Ishikawa (cell line): ENCODE results near the gene PTGFRN.
A peak's percentile ranks its signal among the peaks of the same experiment; 100 is the strongest.

Experiments used
- CEBPB ChIP-seq: IDR thresholded peaks from 2 replicates; pipeline ENCODE4 v1.6.1; 2012
- CREB1 ChIP-seq: IDR thresholded peaks from 2 replicates; pipeline ENCODE4 v1.6.1; 2012; ENCODE audit warnings: low read depth
- EGR1 ChIP-seq: IDR thresholded peaks from 2 replicates; pipeline ENCODE4 v1.6.1; 2012
- EP300 ChIP-seq: IDR thresholded peaks from 2 replicates; pipeline ENCODE4 v1.6.1; 2012; ENCODE audit warnings: borderline replicate concordance
- FOXM1 ChIP-seq: IDR thresholded peaks from 2 replicates; pipeline ENCODE4 v1.6.1; 2012; ENCODE audit warnings: low read depth, borderline replicate concordance
- NFIC ChIP-seq: IDR thresholded peaks from 2 replicates; pipeline ENCODE4 v1.6.1; 2012
- RAD21 ChIP-seq: IDR thresholded peaks from 2 replicates; pipeline ENCODE4 v1.6.1; 2012; ENCODE audit warnings: low read depth
- TAF1 ChIP-seq: IDR thresholded peaks from 2 replicates; pipeline ENCODE4 v1.6.1; 2012; ENCODE audit warnings: low read depth, mild to moderate bottlenecking
- TCF12 ChIP-seq: IDR thresholded peaks from 2 replicates; pipeline ENCODE4 v1.6.1; 2012; ENCODE audit warnings: low read depth
- TEAD4 ChIP-seq: IDR thresholded peaks from 2 replicates; pipeline ENCODE4 v1.6.1; 2012
- YY1 ChIP-seq: IDR thresholded peaks from 2 replicates; pipeline ENCODE4 v1.6.1; 2012; ENCODE audit warnings: low read depth
- ZBTB7A ChIP-seq: IDR thresholded peaks from 2 replicates; pipeline ENCODE4 v1.6.1; 2012; ENCODE audit warnings: low read depth
- TF ChIP-seq, protein P1 (sequence below): IDR thresholded peaks from 2 replicates; pipeline ENCODE4 v1.6.1; 2012
- TF ChIP-seq, protein P2 (sequence below): IDR thresholded peaks from 2 replicates; pipeline ENCODE4 v1.6.1; 2012; ENCODE audit warnings: low read depth, mild to moderate bottlenecking
- TF ChIP-seq, protein P3 (sequence below): IDR thresholded peaks from 2 replicates; pipeline ENCODE4 v1.6.1; 2012

PTGFRN gene

DNA sequence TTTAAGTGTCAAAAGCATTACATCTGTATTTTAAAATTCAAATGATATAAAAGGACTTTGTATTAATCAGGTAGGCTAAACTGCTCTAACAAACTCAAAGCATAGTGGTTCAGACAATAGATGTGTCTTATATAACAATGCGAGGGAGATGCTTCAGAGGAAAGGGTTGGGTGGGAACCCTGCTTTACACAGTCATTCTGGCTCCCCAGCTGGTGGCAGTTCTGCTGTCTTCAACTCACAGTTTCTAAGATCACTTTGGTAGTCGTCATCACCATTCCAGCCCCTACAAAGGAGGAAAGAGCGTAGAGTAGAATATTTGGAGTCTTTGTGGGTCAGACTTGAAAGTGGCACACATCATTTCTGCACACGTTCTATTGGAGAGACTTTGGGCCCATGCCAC is 4.2 kb downstream of the PTGFRN start:
- TF ChIP-seq EP300 (no peak), NFIC (no peak)

DNA sequence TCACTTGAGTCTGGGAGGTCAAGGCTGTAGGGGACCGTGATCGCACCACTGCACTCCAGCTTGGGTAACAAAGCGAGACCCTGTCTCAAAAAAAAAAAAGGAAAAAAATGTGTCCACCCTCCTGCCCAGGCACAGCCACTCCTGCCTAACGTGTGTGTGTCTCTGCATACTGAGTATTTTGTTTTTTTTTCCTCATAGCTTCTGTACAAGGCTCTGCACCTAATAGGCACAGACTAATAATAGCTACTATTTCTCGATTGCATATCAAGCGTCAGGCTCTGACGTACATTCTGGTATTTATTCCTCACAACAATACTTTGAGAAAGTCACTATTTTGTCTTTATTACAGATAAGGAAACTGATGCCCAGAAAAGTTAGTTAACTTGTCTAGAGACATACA is 5.0 kb downstream of the PTGFRN start:
- no peak for TF ChIP-seq CREB1
- no peak for TF ChIP-seq CEBPB
- no peak for TF ChIP-seq TEAD4
- no peak for TF ChIP-seq TCF12
- TF ChIP-seq, protein P1, sequence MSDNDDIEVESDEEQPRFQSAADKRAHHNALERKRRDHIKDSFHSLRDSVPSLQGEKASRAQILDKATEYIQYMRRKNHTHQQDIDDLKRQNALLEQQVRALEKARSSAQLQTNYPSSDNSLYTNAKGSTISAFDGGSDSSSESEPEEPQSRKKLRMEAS: no peak

DNA sequence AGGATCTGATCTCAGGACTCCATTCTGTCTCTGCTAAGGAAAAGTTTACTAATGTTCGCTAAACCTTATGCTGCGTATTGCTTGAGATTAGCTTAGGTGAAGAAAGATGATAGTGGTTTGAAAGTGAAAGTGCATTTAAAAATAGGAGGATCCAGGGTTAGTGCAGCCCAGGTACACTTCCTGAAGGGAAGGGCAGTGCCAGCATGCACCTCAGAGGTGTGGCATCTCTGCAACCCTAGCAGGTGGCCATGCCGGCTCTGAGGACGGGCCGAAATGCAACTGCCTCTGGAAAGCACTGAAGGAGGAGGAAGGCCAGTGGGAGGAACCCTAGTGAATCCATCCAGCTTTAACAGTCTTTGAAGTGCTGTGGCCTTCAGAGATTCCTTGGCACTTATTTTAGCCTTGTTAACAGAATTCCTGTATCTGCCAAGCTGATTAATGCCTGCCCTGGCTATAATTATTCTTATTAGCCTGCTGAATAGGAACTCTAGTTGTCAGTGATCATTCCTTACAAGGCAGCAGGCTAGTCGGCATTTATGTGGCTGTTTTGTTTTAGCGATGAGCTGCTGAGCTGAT is 5.5 kb downstream of the PTGFRN start:
- TF ChIP-seq, protein P1: peak; percentile 40; the same call in 1 of the 2 replicates
- TF ChIP-seq CREB1: no peak
- no peak for TF ChIP-seq TAF1
- TF ChIP-seq EP300: no peak

DNA sequence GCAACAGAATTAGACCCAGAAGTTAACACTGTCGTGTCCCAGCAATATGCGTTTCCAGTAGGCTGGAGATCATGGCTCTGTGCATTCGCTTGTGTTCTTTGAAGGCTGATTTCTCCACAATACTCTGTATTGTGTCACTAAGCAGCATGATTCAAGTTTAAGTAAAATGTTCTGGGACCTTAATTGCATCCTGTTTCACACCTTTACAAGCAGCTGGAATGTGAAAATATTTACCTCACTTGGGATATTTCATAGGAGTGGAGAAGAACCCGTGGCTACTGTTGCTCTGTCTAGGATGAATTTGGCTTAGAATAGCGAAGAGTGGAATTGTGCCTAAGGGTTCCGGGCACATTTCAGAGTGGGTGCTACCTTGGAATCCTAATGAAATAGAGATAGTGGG is 6.3 kb downstream of the PTGFRN start:
- TF ChIP-seq, protein P2, sequence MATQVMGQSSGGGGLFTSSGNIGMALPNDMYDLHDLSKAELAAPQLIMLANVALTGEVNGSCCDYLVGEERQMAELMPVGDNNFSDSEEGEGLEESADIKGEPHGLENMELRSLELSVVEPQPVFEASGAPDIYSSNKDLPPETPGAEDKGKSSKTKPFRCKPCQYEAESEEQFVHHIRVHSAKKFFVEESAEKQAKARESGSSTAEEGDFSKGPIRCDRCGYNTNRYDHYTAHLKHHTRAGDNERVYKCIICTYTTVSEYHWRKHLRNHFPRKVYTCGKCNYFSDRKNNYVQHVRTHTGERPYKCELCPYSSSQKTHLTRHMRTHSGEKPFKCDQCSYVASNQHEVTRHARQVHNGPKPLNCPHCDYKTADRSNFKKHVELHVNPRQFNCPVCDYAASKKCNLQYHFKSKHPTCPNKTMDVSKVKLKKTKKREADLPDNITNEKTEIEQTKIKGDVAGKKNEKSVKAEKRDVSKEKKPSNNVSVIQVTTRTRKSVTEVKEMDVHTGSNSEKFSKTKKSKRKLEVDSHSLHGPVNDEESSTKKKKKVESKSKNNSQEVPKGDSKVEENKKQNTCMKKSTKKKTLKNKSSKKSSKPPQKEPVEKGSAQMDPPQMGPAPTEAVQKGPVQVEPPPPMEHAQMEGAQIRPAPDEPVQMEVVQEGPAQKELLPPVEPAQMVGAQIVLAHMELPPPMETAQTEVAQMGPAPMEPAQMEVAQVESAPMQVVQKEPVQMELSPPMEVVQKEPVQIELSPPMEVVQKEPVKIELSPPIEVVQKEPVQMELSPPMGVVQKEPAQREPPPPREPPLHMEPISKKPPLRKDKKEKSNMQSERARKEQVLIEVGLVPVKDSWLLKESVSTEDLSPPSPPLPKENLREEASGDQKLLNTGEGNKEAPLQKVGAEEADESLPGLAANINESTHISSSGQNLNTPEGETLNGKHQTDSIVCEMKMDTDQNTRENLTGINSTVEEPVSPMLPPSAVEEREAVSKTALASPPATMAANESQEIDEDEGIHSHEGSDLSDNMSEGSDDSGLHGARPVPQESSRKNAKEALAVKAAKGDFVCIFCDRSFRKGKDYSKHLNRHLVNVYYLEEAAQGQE: no peak
- peak; percentile 53 for TF ChIP-seq TEAD4
- TF ChIP-seq EP300: peak; percentile 20; the same call in 1 of the 2 replicates
- 0 out of 2 replicates have a peak, but pooled peaks have one; percentile 13 for TF ChIP-seq CEBPB

DNA sequence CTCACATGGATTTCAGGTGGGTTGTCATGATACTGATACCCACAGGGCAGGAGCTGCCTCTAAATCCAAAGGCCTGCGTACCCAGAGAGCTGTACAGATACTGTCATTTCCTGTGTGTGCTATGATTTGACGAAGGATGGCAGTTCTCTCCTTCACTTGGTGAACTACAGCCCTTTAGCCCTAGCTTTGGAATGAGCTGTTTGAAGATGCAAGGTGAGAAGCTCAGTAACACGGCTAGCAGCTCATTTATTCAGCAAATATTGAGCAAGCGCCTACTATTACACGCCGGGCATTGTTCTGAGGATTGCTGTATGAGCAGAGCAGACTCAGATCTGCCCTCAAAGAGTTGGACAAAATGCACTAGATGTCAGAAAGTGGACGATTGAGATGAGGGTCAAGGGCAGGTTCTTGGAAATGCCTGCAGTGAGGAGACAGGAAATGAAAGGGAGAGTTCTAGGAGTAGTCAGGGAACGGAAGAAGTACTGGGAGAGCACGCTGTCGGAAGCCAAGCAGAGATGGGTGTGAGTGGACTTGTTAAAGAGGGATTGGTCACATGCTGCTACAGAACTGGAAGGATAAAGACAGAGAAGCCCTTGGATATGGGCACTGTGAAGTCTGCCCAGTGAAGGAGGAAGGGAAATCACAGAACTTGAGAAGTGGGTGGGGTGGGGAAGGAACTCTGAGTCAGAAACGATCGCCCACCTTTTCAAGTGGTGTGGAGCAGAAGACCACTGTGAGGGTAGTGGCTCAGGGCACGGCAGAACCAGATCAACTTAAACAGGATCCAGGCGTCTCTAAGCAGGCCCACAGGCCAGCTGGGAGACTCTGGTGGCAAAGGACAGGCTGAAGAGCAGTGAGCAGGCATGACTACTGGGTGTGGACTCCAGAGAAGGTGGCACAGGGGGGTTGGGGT is 7.1 kb downstream of the PTGFRN start:
- no peak for TF ChIP-seq CREB1
- no peak for TF ChIP-seq RAD21
- no peak for TF ChIP-seq CEBPB
- TF ChIP-seq TEAD4: no peak
- TF ChIP-seq, protein P3, sequence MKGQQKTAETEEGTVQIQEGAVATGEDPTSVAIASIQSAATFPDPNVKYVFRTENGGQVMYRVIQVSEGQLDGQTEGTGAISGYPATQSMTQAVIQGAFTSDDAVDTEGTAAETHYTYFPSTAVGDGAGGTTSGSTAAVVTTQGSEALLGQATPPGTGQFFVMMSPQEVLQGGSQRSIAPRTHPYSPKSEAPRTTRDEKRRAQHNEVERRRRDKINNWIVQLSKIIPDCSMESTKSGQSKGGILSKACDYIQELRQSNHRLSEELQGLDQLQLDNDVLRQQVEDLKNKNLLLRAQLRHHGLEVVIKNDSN: no peak
- TF ChIP-seq NFIC: no peak
- no peak for TF ChIP-seq ZBTB7A

DNA sequence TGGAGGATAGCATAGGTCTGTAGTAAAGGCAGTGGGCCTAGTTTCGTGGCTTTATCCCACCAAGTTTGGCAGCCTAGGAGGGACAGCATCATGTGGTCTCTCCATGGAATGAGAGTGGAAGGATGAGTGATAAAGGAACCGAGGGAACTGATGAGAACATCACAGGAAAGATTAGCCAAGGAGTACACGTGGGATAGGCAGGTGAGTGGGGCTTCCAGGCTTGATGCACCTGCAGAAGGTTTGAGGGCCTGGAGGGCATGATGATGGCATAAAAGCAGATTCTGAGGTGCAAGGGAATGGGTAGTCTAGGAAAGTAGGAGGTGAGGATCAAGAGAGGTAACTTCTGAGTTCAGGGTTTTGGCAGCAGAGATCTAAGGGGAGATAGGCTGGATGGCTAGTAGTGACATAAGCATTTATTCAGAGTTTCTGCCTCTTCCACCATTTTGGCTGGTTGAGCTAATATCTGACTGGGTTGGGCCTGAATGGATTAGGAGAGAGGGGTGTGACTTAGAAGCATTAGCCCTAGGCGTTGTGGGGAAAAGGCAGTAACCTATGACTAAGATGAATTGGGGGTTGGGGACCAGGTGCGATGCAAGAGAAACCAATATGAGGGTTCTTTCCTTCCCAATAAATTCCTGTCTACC is 9.1 kb downstream of the PTGFRN start:
- TF ChIP-seq, protein P2: no peak
- TF ChIP-seq TAF1 (no peak), EP300 (no peak), EGR1 (no peak), RAD21 (no peak), TCF12 (no peak), FOXM1 (no peak), NFIC (no peak), CREB1 (no peak), YY1 (no peak)
- TF ChIP-seq, protein P1: no peak
- TF ChIP-seq, protein P3: no peak
